Measurements from ENCODE around the gene HMGA1.

HMGA1 gene

GRCh38 chr6:34289137-34289536 is 52.5 kb downstream of the HMGA1 start:
- DNase-seq (ENCODE audit: low spot score): no peak
- TF ChIP-seq CTCF (IDR thresholded peaks at IDR 0.05; ENCODE audit: extremely low read depth, insufficient read depth, missing control alignments): no peak
- in situ Hi-C loops (cut with MboI; ENCODE audit: low pct_unique_long_range_greater_than_20kb, low sequenced_read_pairs, unreplicated experiment): no loop called here

DNA sequence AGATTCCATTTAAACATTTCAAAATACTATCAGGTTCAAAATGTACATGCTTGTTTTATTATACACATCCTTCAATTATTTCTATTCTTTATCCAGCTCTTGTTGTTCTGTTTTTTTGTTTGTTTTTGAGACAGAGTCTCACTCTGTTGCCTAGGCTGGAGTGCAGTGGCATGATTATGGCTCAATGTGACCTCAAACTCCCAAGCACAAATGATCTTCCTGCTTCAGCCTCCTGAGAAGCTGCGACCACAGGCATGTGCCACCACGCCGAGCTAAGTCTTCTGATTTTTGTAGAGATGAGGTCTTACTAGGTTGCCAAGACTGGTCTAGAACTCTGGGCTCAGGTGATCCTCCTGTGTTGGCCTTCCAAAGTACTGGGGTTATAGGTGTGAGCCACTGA is 56.3 kb downstream of the HMGA1 start:
- DNase-seq (ENCODE audit: low spot score): no peak
- no peak for TF ChIP-seq CTCF (IDR thresholded peaks at IDR 0.05; ENCODE audit: extremely low read depth, insufficient read depth, missing control alignments)
- in situ Hi-C loops (cut with MboI; ENCODE audit: low pct_unique_long_range_greater_than_20kb, low sequenced_read_pairs, unreplicated experiment): no loop called here

GRCh38 chr6:34295721-34296120 is 59.0 kb downstream of the HMGA1 start:
- no peak for TF ChIP-seq CTCF (IDR thresholded peaks at IDR 0.05; ENCODE audit: extremely low read depth, insufficient read depth, missing control alignments)
- peak; percentile 58 for DNase-seq (ENCODE audit: low spot score)
- in situ Hi-C loops (cut with MboI; ENCODE audit: low pct_unique_long_range_greater_than_20kb, low sequenced_read_pairs, unreplicated experiment): no loop called here

All from GM13977 (cell line).